Bronchus fibroblast of lung (primary cell): ENCODE data around the gene ZNF850. TPM values are rescaled to one million over a fixed set of nuclear protein-coding genes. Genes with fewer than 3 reads are reported as not detected.

ENCODE experiments used
- total RNA-seq: library from RNA; depleted of rRNA; stranded (reverse); fragments of >200 nt; gene quantifications from 2 replicates; pipeline ENCODE4 v1.2.3, GENCODE V29; 2015

The ZNF850 gene
- total RNA-seq = 1.8 and 4.3 TPM in 2 replicates

DNA sequence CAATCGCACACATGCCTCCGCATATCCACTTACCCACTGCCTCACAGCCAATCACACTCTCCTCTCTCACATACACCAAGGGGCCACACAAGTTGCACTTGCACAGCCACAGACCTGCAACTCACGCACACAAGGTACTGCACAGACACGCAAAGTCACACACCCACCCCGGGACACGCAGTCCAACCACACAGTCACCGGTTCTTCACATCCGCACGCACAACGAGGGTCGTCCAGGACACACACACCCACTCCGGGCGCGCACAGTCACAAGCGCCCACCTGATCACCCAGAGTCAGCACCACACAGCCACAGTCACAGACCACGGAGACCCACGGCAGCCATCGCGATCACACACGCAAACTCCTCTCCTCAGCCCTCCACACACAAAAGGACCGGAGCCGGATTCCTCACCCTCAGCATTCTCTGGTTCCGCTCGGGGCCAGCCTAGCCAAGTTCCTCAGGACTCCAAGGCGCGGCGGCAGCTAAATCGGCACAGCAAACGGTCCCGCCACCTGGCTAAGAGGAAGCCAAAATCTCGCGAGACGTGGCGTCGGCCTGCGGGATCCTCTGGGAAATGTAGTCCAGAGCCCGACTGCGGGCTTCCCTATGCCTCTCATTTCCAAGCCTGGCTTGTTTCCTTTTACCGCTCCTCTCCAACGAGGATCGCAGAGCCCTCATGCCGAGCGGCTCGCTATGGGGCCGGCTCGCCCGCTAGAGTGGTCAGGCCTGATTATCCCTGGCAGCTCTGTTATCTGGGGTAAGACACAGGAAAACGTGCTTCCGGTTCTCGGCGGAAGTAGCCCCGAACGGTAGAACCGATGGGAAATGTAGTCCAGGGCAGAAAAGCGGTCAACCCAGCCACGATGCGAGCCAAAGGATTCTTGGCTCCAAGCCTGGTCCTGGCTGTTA, at the start of gene ZNF850:
Gene ZNF850, minus strand, starts transcription at position 497 of the 912 bp plus-strand sequence. CDS start 10,201 bp downstream, outside the sequence.

GRCh38 chr19:36687214-36688056, 85.2 kb downstream of the ZNF850 start, which contains the start of gene ZNF567:
Gene ZNF567 (plus strand): TSS chr19:36687612. CDS start chr19:36694868, 7,256 bp downstream.

Other genes starting within 250 kb of the ZNF850 start
- gene ZNF260, start 244.5 kb downstream of the ZNF850 start, total RNA-seq = 6.5 and 6.6 TPM in 2 replicates
- 4.2 and 7.6 TPM in 2 replicates for gene ZNF529, start 199.5 kb downstream of the ZNF850 start, total RNA-seq
- gene ZNF382, start 167.5 kb downstream of the ZNF850 start, total RNA-seq = 5.4 and 6.2 TPM in 2 replicates
- gene ZNF461, start 106.0 kb downstream of the ZNF850 start, total RNA-seq = 2.7 and 4.5 TPM in 2 replicates
- 2.4 and 2.7 TPM in 2 replicates for gene ZNF567, start 85.2 kb downstream of the ZNF850 start, total RNA-seq
- gene ZNF790, start 65.6 kb upstream of the ZNF850 start, total RNA-seq = 1.9 and 2.2 TPM in 2 replicates
- 0.59 and 2.0 TPM in 2 replicates for gene ZNF345, start 78.1 kb upstream of the ZNF850 start, total RNA-seq
- 1.6 and 1.7 TPM in 2 replicates for gene ZNF829, start 143.5 kb upstream of the ZNF850 start, total RNA-seq
- 5.5 and 7.7 TPM in 2 replicates for gene ZNF568, start 143.5 kb upstream of the ZNF850 start, total RNA-seq